ENCODE data around the gene GPD2.

The GPD2 gene

DNA sequence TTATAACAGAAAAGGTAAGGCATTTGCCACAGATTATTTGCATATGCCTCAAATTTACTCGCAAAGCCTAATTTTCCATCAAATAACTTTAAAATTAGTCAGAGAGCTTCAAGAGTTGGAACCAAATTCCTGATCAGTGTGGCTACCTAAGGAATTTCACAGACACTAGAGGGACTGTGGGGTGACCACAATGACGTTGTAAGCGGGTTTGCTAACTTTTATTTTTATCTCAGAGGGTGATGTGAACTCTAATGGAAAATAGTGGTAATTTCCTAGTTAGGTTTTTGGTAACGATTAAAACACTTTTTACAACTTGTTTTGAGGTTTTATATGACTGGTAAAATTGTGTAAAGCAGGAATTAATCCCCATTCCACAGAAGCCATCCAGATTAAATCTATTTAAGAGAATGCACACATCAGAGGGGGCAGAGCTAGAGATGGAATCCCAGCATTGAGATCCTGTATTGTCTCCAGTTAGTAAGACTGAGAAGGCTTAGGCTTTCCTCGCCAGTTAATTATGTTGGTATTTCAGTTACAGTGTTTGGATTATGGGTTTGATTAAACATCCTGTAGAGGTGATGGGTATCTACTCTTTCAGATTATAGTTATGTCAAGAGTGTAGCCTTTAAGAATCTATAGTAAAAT lies 129.0 kb downstream of the GPD2 start:
- DNase-seq (ENCODE audit: low read depth in 2 of 2): peak; percentile 66 to 78
- no peak overlapping the region for H3K4me3 ChIP-seq (replicated peaks in 1 of 2; ENCODE audit: low read depth in 2 of 2, low read length in 2 of 2)
- TF ChIP-seq, protein P1, sequence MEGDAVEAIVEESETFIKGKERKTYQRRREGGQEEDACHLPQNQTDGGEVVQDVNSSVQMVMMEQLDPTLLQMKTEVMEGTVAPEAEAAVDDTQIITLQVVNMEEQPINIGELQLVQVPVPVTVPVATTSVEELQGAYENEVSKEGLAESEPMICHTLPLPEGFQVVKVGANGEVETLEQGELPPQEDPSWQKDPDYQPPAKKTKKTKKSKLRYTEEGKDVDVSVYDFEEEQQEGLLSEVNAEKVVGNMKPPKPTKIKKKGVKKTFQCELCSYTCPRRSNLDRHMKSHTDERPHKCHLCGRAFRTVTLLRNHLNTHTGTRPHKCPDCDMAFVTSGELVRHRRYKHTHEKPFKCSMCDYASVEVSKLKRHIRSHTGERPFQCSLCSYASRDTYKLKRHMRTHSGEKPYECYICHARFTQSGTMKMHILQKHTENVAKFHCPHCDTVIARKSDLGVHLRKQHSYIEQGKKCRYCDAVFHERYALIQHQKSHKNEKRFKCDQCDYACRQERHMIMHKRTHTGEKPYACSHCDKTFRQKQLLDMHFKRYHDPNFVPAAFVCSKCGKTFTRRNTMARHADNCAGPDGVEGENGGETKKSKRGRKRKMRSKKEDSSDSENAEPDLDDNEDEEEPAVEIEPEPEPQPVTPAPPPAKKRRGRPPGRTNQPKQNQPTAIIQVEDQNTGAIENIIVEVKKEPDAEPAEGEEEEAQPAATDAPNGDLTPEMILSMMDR (IDR thresholded peaks at IDR 0.05; ENCODE audit: low read depth, low read length): no peak

DNA sequence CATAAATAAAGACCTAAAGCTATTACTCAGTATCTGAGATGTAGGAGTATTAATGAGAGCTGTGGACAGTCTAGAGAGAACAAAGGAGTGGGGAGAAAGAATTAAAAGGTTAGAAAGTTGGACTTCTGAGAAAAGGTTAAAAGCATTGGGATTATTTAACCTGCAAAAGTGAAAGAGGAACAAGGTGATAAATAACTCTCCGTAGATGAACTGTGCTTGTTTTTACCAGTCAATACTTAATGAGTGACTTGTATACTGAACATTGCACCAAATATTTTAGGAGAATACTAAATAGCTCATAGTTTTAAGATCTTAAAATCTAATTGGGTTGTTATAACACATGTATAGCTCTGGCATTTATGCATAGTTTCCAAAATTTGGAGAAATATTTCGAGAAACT lies 137.5 kb downstream of the GPD2 start:
- TF ChIP-seq, protein P1 (IDR thresholded peaks at IDR 0.05; ENCODE audit: low read depth, low read length): no peak
- no peak for DNase-seq (ENCODE audit: low read depth in 2 of 2)
- H3K4me3 ChIP-seq (replicated peaks in 1 of 2; ENCODE audit: low read depth in 2 of 2, low read length in 2 of 2): no peak overlapping the region

DNA sequence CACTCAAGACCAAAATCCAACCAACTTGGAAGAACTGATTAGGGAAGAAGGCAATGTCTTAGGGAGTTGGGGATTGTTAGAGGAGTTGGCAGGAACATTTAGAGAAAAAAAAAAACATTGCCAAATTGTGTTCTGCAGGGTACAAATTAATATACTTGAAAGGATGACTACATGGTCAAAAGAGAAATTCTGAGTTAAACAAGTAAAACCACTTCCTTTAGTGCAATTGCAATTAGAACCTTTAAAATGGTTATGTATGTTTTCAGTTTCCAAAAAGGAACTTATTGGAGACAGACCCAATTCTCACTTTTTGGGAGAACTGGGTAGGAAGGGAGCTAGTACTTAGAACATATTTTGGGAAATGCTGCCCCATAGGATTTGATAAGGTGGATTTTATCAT lies 137.9 kb downstream of the GPD2 start:
- no peak for DNase-seq (ENCODE audit: low read depth in 2 of 2)
- TF ChIP-seq, protein P1 (IDR thresholded peaks at IDR 0.05; ENCODE audit: low read depth, low read length): no peak
- H3K4me3 ChIP-seq (replicated peaks in 1 of 2; ENCODE audit: low read depth in 2 of 2, low read length in 2 of 2): no peak overlapping the region

DNA sequence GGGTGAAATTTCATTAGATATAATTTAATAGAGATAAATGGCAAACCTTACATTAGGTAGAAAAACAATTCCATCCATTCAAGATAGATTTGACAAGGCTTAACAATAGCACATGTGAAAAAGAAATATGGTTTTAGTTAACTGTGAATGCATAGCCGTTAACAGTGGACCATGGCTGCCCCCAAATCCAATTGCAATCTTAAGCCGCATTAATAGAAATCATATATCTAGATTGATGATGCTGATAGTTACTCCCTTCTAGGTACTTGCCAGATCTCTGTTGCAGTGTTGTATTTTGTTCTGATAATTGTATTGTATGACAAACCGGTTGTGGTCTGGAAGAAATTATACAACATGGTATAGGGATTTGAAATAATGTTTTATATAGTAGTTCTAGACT lies 139.8 kb downstream of the GPD2 start:
- TF ChIP-seq, protein P1 (IDR thresholded peaks at IDR 0.05; ENCODE audit: low read depth, low read length): no peak
- no peak overlapping the region for H3K4me3 ChIP-seq (replicated peaks in 1 of 2; ENCODE audit: low read depth in 2 of 2, low read length in 2 of 2)
- no peak for DNase-seq (ENCODE audit: low read depth in 2 of 2)

DNA sequence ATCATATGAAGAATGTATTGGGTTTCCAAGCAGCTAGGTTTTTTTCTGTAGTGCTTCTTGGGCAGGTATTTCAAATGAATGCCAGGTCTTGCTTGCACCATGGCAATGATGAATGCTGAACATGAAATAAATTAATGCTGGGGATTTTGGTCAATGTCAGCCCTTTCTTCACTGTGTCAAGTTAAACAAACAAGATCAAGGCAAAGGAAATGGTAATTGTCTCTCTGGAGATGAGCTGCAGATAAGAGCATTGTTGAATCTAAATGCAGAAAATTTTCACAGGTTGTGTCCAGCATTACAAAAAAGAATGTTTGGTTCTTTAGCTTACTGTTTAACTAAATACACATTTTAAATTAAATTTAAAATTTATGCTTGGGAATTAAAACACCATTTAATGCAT lies 144.3 kb downstream of the GPD2 start:
- DNase-seq (ENCODE audit: low read depth in 2 of 2): no peak
- H3K4me3 ChIP-seq (replicated peaks in 1 of 2; ENCODE audit: low read depth in 2 of 2, low read length in 2 of 2): no peak overlapping the region
- TF ChIP-seq, protein P1 (IDR thresholded peaks at IDR 0.05; ENCODE audit: low read depth, low read length): no peak

DNA sequence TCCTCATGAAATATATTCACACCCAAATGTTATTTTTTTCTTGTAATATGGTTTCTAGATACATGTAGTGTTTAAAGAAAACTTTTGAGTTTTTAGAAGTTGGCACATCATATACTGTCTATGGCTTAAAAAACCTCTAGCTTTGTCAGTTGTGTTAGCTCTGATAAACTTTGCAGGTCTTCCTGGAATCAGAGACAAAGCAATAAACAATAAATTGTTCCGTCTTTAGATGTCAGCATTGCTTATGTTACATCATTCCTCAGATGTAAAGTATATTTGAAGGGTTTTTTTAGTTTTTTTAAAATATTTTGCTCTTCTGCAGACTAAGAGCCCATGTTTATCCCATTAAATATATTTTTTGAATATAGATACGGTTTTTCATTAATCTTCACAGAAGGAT lies 145.1 kb downstream of the GPD2 start:
- TF ChIP-seq, protein P1 (IDR thresholded peaks at IDR 0.05; ENCODE audit: low read depth, low read length): no peak

DNA sequence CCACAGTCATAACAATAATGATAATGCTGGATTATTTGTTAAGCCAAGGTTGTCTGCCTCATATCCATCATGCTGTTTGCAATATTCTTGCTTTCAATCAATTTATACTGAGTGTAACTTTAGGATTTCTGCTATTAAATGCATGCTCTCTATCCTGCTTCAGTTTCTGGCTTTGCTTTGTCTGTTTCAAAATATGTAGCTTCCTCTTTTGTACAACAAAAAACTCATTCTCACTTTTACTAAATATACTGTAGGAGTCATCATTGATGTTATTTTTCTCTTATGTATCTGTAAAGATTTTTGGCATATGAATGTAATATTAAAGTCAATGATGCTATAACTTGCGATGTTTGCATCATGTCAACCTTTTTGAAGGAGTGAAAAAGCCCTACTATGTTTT lies 149.3 kb downstream of the GPD2 start:
- no peak for DNase-seq (ENCODE audit: low read depth in 2 of 2)
- TF ChIP-seq, protein P1 (IDR thresholded peaks at IDR 0.05; ENCODE audit: low read depth, low read length): no peak
- no peak overlapping the region for H3K4me3 ChIP-seq (replicated peaks in 1 of 2; ENCODE audit: low read depth in 2 of 2, low read length in 2 of 2)

More for the DNA sequence above, 145.1 kb downstream of the GPD2 start:
- H3K4me3 ChIP-seq (replicated peaks in 1 of 2; ENCODE audit: low read depth in 2 of 2, low read length in 2 of 2): no peak overlapping the region
- no peak for DNase-seq (ENCODE audit: low read depth in 2 of 2)

Measured in cardiac fibroblast (primary cell).